Activated naive CD4-positive, alpha-beta T cell treated with anti-CD3 and anti-CD28 coated beads, Interleukin-2, amount 50 U/mL, for 24 hours (primary cell): ENCODE data around the gene CEACAM1.
"Not testable (repeated sequence)": the region's sequence is repeated elsewhere in the genome, so short reads cannot be mapped to it uniquely, and the experiment has no call there.

Experiments
- H3K27ac Mint-ChIP-seq: one replicate; pipeline ENCODE4 v1.8.0; 2021; ENCODE audit warnings: mild to moderate bottlenecking, mixed read lengths
- H3K27me3 Mint-ChIP-seq: one replicate; pipeline ENCODE4 v1.8.0; 2021; ENCODE audit warnings: mixed read lengths
- H3K36me3 Mint-ChIP-seq: one replicate; pipeline ENCODE4 v1.8.0; 2021; ENCODE audit warnings: mixed read lengths
- H3K4me1 Mint-ChIP-seq: one replicate; pipeline ENCODE4 v1.8.0; 2021; ENCODE audit warnings: mixed read lengths
- H3K4me3 Mint-ChIP-seq: one replicate; pipeline ENCODE4 v1.8.0; 2021; ENCODE audit warnings: mild to moderate bottlenecking, mixed read lengths
- H3K9me3 Mint-ChIP-seq: one replicate; pipeline ENCODE4 v1.8.0; 2021; ENCODE audit warnings: mixed read lengths

The CEACAM1 gene

GRCh38 chr19:42528354-42529247, at the start of gene CEACAM1:
Gene CEACAM1 (minus strand): TSS chr19:42528481. CDS start chr19:42528374, 107 bp downstream.
- H3K4me3 Mint-ChIP-seq: peak within 1 kb of the TSS; percentile 79
- H3K4me1 Mint-ChIP-seq: peaks cover 52% of the 10 kb centered on the region

GRCh38 chr19:42577016-42577415, 48.7 kb upstream of the CEACAM1 start:
- Mint-ChIP-seq H3K27ac (no peak overlapping the region), H3K27me3 (peaks cover 9% of the 10 kb centered on the region)

More at GRCh38 chr19:42528354-42529247, at the start of gene CEACAM1:
- no peaks in the 10 kb centered on the region for H3K27me3 Mint-ChIP-seq
- no peaks in the 10 kb centered on the region for H3K9me3 Mint-ChIP-seq
- no peaks in the 10 kb centered on the region for H3K36me3 Mint-ChIP-seq
- peak within 1 kb of the TSS; percentile 51 for H3K27ac Mint-ChIP-seq

GRCh38 chr19:42576241-42576640, 48.0 kb upstream of the CEACAM1 start:
- peaks cover 9% of the 10 kb centered on the region for H3K27me3 Mint-ChIP-seq

More at GRCh38 chr19:42577016-42577415, 48.7 kb upstream of the CEACAM1 start:
- Mint-ChIP-seq H3K4me1 (no peaks in the 10 kb centered on the region), H3K36me3 (no peaks in the 10 kb centered on the region), H3K4me3 (no peak overlapping the region), H3K9me3 (no peaks in the 10 kb centered on the region)

GRCh38 chr19:42573642-42574041, 45.4 kb upstream of the CEACAM1 start:
- H3K4me3 Mint-ChIP-seq: no peak overlapping the region
- no peak overlapping the region for H3K27ac Mint-ChIP-seq
- peaks cover 5% of the 10 kb centered on the region for H3K27me3 Mint-ChIP-seq
- H3K36me3 Mint-ChIP-seq: no peaks in the 10 kb centered on the region
- no peaks in the 10 kb centered on the region for H3K4me1 Mint-ChIP-seq
- H3K9me3 Mint-ChIP-seq: no peaks in the 10 kb centered on the region

More at GRCh38 chr19:42576241-42576640, 48.0 kb upstream of the CEACAM1 start:
- no peak overlapping the region for H3K4me3 Mint-ChIP-seq
- H3K27ac Mint-ChIP-seq: no peak overlapping the region
- no peaks in the 10 kb centered on the region for H3K9me3 Mint-ChIP-seq
- no peaks in the 10 kb centered on the region for H3K36me3 Mint-ChIP-seq
- no peaks in the 10 kb centered on the region for H3K4me1 Mint-ChIP-seq

- Mint-ChIP-seq H3K4me1 (no peaks in the 10 kb centered on the region), H3K36me3 (no peaks in the 10 kb centered on the region), H3K4me3 (no peak overlapping the region), H3K27ac (no peak overlapping the region), H3K27me3 (peaks cover 3% of the 10 kb centered on the region), H3K9me3 (no peaks in the 10 kb centered on the region)
These were observed 42.8 kb upstream of the CEACAM1 start for GRCh38 chr19:42571116-42571515.

- Mint-ChIP-seq H3K4me1 (no peaks in the 10 kb centered on the region), H3K4me3 (no peak overlapping the region), H3K9me3 (no peaks in the 10 kb centered on the region), H3K27ac (no peak overlapping the region), H3K27me3 (peaks cover 3% of the 10 kb centered on the region), H3K36me3 (no peaks in the 10 kb centered on the region)
These were observed 40.9 kb upstream of the CEACAM1 start for GRCh38 chr19:42569193-42569592.

- no peaks in the 10 kb centered on the region for H3K36me3 Mint-ChIP-seq
- peaks cover 2% of the 10 kb centered on the region for H3K27me3 Mint-ChIP-seq
- H3K4me1 Mint-ChIP-seq: peaks cover 4% of the 10 kb centered on the region
- H3K4me3 Mint-ChIP-seq: no peak overlapping the region
- no peaks in the 10 kb centered on the region for H3K9me3 Mint-ChIP-seq
- no peak overlapping the region for H3K27ac Mint-ChIP-seq
These were observed 39.7 kb upstream of the CEACAM1 start for GRCh38 chr19:42568006-42568405.

GRCh38 chr19:42567567-42567966, 39.3 kb upstream of the CEACAM1 start:
- Mint-ChIP-seq H3K9me3 (no peaks in the 10 kb centered on the region), H3K36me3 (no peaks in the 10 kb centered on the region), H3K27me3 (peaks cover 2% of the 10 kb centered on the region), H3K27ac (no peak overlapping the region), H3K4me1 (peaks cover 4% of the 10 kb centered on the region), H3K4me3 (no peak overlapping the region)

- H3K27me3 Mint-ChIP-seq: peaks cover 6% of the 10 kb centered on the region
- H3K4me3 Mint-ChIP-seq: no peak overlapping the region
- no peak overlapping the region for H3K27ac Mint-ChIP-seq
- no peaks in the 10 kb centered on the region for H3K9me3 Mint-ChIP-seq
- H3K36me3 Mint-ChIP-seq: no peaks in the 10 kb centered on the region
- H3K4me1 Mint-ChIP-seq: peaks cover 4% of the 10 kb centered on the region
These were observed 35.3 kb upstream of the CEACAM1 start for GRCh38 chr19:42563352-42564210.

- no peak overlapping the region for H3K27ac Mint-ChIP-seq
- peaks cover 8% of the 10 kb centered on the region for H3K27me3 Mint-ChIP-seq
- no peaks in the 10 kb centered on the region for H3K36me3 Mint-ChIP-seq
- peaks cover 4% of the 10 kb centered on the region for H3K4me1 Mint-ChIP-seq
- H3K9me3 Mint-ChIP-seq: no peaks in the 10 kb centered on the region
- no peak overlapping the region for H3K4me3 Mint-ChIP-seq
These were observed 33.2 kb upstream of the CEACAM1 start for GRCh38 chr19:42561512-42561911.

- Mint-ChIP-seq H3K36me3 (no peaks in the 10 kb centered on the region), H3K9me3 (no peaks in the 10 kb centered on the region), H3K4me1 (peaks cover 4% of the 10 kb centered on the region), H3K27ac (no peak overlapping the region), H3K4me3 (no peak overlapping the region), H3K27me3 (peaks cover 9% of the 10 kb centered on the region)
These were observed 32.5 kb upstream of the CEACAM1 start for GRCh38 chr19:42560731-42561130.

GRCh38 chr19:42558450-42559150, 30.3 kb upstream of the CEACAM1 start:
- no peaks in the 10 kb centered on the region for H3K9me3 Mint-ChIP-seq
- H3K36me3 Mint-ChIP-seq: no peaks in the 10 kb centered on the region
- H3K27me3 Mint-ChIP-seq: peaks cover 12% of the 10 kb centered on the region
- H3K4me1 Mint-ChIP-seq: peaks cover 4% of the 10 kb centered on the region
- no peak overlapping the region for H3K4me3 Mint-ChIP-seq
- H3K27ac Mint-ChIP-seq: no peak overlapping the region

GRCh38 chr19:42557386-42557871, 29.1 kb upstream of the CEACAM1 start:
- not testable (repeated sequence) for H3K9me3 Mint-ChIP-seq, H3K4me3 Mint-ChIP-seq, H3K27ac Mint-ChIP-seq, H3K4me1 Mint-ChIP-seq, H3K36me3 Mint-ChIP-seq
- H3K27me3 Mint-ChIP-seq: peaks cover 11% of the 10 kb centered on the region

- H3K4me3 Mint-ChIP-seq: no peak overlapping the region
- peaks cover 7% of the 10 kb centered on the region for H3K27me3 Mint-ChIP-seq
- H3K4me1 Mint-ChIP-seq: no peaks in the 10 kb centered on the region
- H3K36me3 Mint-ChIP-seq: no peaks in the 10 kb centered on the region
- H3K9me3 Mint-ChIP-seq: no peaks in the 10 kb centered on the region
- no peak overlapping the region for H3K27ac Mint-ChIP-seq
These were observed 27.5 kb upstream of the CEACAM1 start for GRCh38 chr19:42555801-42556200.

- no peaks in the 10 kb centered on the region for H3K36me3 Mint-ChIP-seq
- H3K27me3 Mint-ChIP-seq: peaks cover 7% of the 10 kb centered on the region
These were observed 27.0 kb upstream of the CEACAM1 start for GRCh38 chr19:42555317-42555716.

More at GRCh38 chr19:42555317-42555716, 27.0 kb upstream of the CEACAM1 start:
- Mint-ChIP-seq H3K27ac (no peak overlapping the region), H3K9me3 (no peaks in the 10 kb centered on the region), H3K4me1 (no peaks in the 10 kb centered on the region), H3K4me3 (no peak overlapping the region)
